Stimulated activated CD4-positive, alpha-beta T cell treated with anti-CD3 and anti-CD28 coated beads, TNF-alpha, amount 100 ng/mL, for 48 hours (primary cell): ENCODE results near the gene RBM38.
A peak's percentile ranks its signal among the peaks of the same experiment; 100 is the strongest.

ENCODE experiments used
- DNase-seq, 3 donors: peaks; one replicate each; pipeline ENCODE4 v3.0.0-alpha.2; 2020; ENCODE audit warnings: low read depth in 3 of 3

The RBM38 gene

GRCh38 chr20:57374931-57375651 is 16.1 kb upstream of the RBM38 start:
- no peak for DNase-seq

- no peak for DNase-seq
Observed at GRCh38 chr20:57375652-57376230, 15.5 kb upstream of the RBM38 start.

- no peak for DNase-seq
Observed at GRCh38 chr20:57377350-57377749, 13.8 kb upstream of the RBM38 start.

- no peak for DNase-seq
Observed at GRCh38 chr20:57378107-57378506, 13.1 kb upstream of the RBM38 start.

- no peak for DNase-seq
Observed at GRCh38 chr20:57378646-57379262, 12.4 kb upstream of the RBM38 start.

- DNase-seq: no peak
Observed at GRCh38 chr20:57379263-57379647, 11.9 kb upstream of the RBM38 start.

- no peak for DNase-seq
Observed at GRCh38 chr20:57380081-57380750, 11.0 kb upstream of the RBM38 start.

GRCh38 chr20:57381596-57382503 is 9.3 kb upstream of the RBM38 start:
- peak in 2 of 3 donors; percentile 76 for DNase-seq

GRCh38 chr20:57382516-57382915 is 8.7 kb upstream of the RBM38 start:
- DNase-seq: no peak

GRCh38 chr20:57383447-57384347 is 7.5 kb upstream of the RBM38 start:
- DNase-seq: no peak

- DNase-seq: no peak
Observed at GRCh38 chr20:57384486-57384885, 6.7 kb upstream of the RBM38 start.

GRCh38 chr20:57384953-57385761 is 6.0 kb upstream of the RBM38 start:
- DNase-seq: no peak

GRCh38 chr20:57385940-57386339 is 5.3 kb upstream of the RBM38 start:
- no peak for DNase-seq

GRCh38 chr20:57386762-57387161 is 4.4 kb upstream of the RBM38 start:
- no peak for DNase-seq

GRCh38 chr20:57387463-57387862 is 3.7 kb upstream of the RBM38 start:
- DNase-seq: no peak

GRCh38 chr20:57387945-57388371 is 3.2 kb upstream of the RBM38 start:
- DNase-seq: no peak

- DNase-seq: peak in 1 of 3 donors; percentile 56
Observed at GRCh38 chr20:57388953-57389694, 2.1 kb upstream of the RBM38 start.

GRCh38 chr20:57389695-57390603 is 1.2 kb upstream of the RBM38 start:
- peak in 1 of 3 donors; percentile 58 for DNase-seq
